ENCODE data around the gene ACSS2. TPM values are rescaled to one million over a fixed set of nuclear protein-coding genes. Genes with fewer than 3 reads are reported as not detected.

The ACSS2 gene
- total RNA-seq, 2 donors from 2014 or later = 17.0 to 34.2 TPM

DNA sequence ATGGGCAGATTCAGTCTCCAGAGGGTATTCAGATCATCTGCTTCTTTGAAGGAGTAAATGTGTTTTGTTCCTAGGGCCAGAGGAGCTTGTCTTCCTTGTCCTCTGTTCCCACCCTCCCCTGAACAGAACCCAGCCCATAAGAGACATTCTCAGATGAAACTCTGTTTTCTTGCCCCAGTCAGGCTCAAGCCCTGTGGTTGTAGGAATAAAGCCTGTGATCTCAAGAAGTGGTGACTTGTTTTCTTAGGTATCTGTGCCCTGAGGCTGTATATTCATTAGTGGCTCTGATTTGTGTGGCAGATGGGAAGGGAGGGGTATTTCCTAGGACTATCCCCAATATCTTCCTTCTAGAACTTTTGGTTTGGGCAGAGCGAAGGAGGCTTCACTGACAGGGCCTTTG lies 51.3 kb downstream of the ACSS2 start:
- H3K4me3 ChIP-seq (ENCODE audit: low read length) = no peak overlapping the region
- H3K9me3 ChIP-seq (ENCODE audit: control insufficient read depth, low read length) = peaks cover 8% of the 10 kb centered on the region
- Mint-ChIP-seq H3K27ac (no peak overlapping the region), H3K4me3 (no peak overlapping the region), H3K36me3 (ENCODE audit: low read depth) (peaks cover 62% of the 10 kb centered on the region), H3K27me3 (ENCODE audit: insufficient read depth) (no peaks in the 10 kb centered on the region), H3K4me1 (peaks cover 4% of the 10 kb centered on the region), H3K9me3 (no peaks in the 10 kb centered on the region)
- H3K27ac ChIP-seq (ENCODE audit: low read depth, low read length) = no peak overlapping the region
- DNase-seq = no peak
- H3K9ac ChIP-seq (ENCODE audit: extremely low read depth, low read length, poor library complexity, severe bottlenecking) = no peak overlapping the region
- no peak for TF ChIP-seq CTCF (conservative IDR thresholded peaks at IDR 0.05)
- H3K36me3 ChIP-seq (ENCODE audit: control insufficient read depth, insufficient read depth, low read length) = peaks cover 30% of the 10 kb centered on the region
- 94% methylated on average over 1 of the region's 1 CpG; no CpG with 5 or more reads in 1 of the 2 experiments for WGBS, 2 experiments (ENCODE audit: insufficient coverage in 1 of 2, insufficient read length in 1 of 2)
- H3K4me1 ChIP-seq (ENCODE audit: control insufficient read depth, insufficient read depth, low read length) = no peaks in the 10 kb centered on the region
- no peaks in the 10 kb centered on the region for H3K27me3 ChIP-seq (ENCODE audit: control insufficient read depth, insufficient read depth, low read length, poor library complexity, severe bottlenecking)

- Mint-ChIP-seq H3K4me1 (peaks cover 4% of the 10 kb centered on the region), H3K36me3 (ENCODE audit: low read depth) (peaks cover 67% of the 10 kb centered on the region), H3K27me3 (ENCODE audit: insufficient read depth) (no peaks in the 10 kb centered on the region), H3K4me3 (no peak overlapping the region), H3K9me3 (no peaks in the 10 kb centered on the region), H3K27ac (no peak overlapping the region)
- Histone ChIP-seq H3K27ac (ENCODE audit: low read depth, low read length) (no peak overlapping the region), H3K9ac (ENCODE audit: extremely low read depth, low read length, poor library complexity, severe bottlenecking) (no peak overlapping the region), H3K4me3 (ENCODE audit: low read length) (no peak overlapping the region), H3K36me3 (ENCODE audit: control insufficient read depth, insufficient read depth, low read length) (peaks cover 31% of the 10 kb centered on the region), H3K4me1 (ENCODE audit: control insufficient read depth, insufficient read depth, low read length) (no peaks in the 10 kb centered on the region), H3K27me3 (ENCODE audit: control insufficient read depth, insufficient read depth, low read length, poor library complexity, severe bottlenecking) (no peaks in the 10 kb centered on the region), H3K9me3 (ENCODE audit: control insufficient read depth, low read length) (peaks cover 2% of the 10 kb centered on the region)
- TF ChIP-seq CTCF (conservative IDR thresholded peaks at IDR 0.05) = no peak
- no peak for DNase-seq
- 77 to 100% methylated on average over 1 to 2 of the region's 2 CpGs for WGBS, 2 experiments (ENCODE audit: insufficient coverage in 1 of 2, insufficient read length in 1 of 2)
Observed at GRCh38 chr20:34928411-34928810, 52.0 kb downstream of the ACSS2 start.

- Mint-ChIP-seq H3K4me3 (no peak overlapping the region), H3K4me1 (peaks cover 4% of the 10 kb centered on the region), H3K27me3 (ENCODE audit: insufficient read depth) (no peaks in the 10 kb centered on the region), H3K9me3 (no peaks in the 10 kb centered on the region), H3K36me3 (ENCODE audit: low read depth) (peaks cover 70% of the 10 kb centered on the region), H3K27ac (no peak overlapping the region)
- no peak for DNase-seq
- Histone ChIP-seq H3K9me3 (ENCODE audit: control insufficient read depth, low read length) (no peaks in the 10 kb centered on the region), H3K4me1 (ENCODE audit: control insufficient read depth, insufficient read depth, low read length) (no peaks in the 10 kb centered on the region), H3K27me3 (ENCODE audit: control insufficient read depth, insufficient read depth, low read length, poor library complexity, severe bottlenecking) (no peaks in the 10 kb centered on the region), H3K36me3 (ENCODE audit: control insufficient read depth, insufficient read depth, low read length) (peaks cover 46% of the 10 kb centered on the region), H3K4me3 (ENCODE audit: low read length) (no peak overlapping the region), H3K9ac (ENCODE audit: extremely low read depth, low read length, poor library complexity, severe bottlenecking) (no peak overlapping the region), H3K27ac (ENCODE audit: low read depth, low read length) (no peak overlapping the region)
- TF ChIP-seq CTCF (conservative IDR thresholded peaks at IDR 0.05) = no peak
- WGBS, 2 experiments (ENCODE audit: insufficient coverage in 1 of 2, insufficient read length in 1 of 2) = 97 to 100% methylated on average over 5 to 7 of the region's 7 CpGs
Observed at GRCh38 chr20:34931771-34932170, 55.4 kb downstream of the ACSS2 start.

All from endodermal cell (in vitro differentiated cells).